Subcutaneous abdominal adipose tissue (tissue), 5 donors: ENCODE results near the gene IL17RC.

Source experiments
- H3K27ac ChIP-seq: one replicate; pipeline ENCODE4 v1.7.0; 2013; ENCODE audit warnings: low read depth, mild to moderate bottlenecking, inconsistent platforms, low read length, moderate library complexity
- H3K27me3 ChIP-seq, 5 donors: one replicate each; pipeline ENCODE4 v1.7.0; 2013; ENCODE audit warnings: low read length in 5 of 5, inconsistent platforms in 1 of 5; ENCODE audit not compliant: control insufficient read depth in 5 of 5, insufficient read depth in 4 of 5
- H3K36me3 ChIP-seq, 5 donors: one replicate each; pipeline ENCODE4 v1.7.0; 2013; ENCODE audit warnings: low read length in 5 of 5; ENCODE audit not compliant: control insufficient read depth in 5 of 5, insufficient read depth in 5 of 5
- H3K4me1 ChIP-seq, 5 donors: one replicate each; pipeline ENCODE4 v1.7.0; 2013; ENCODE audit warnings: low read length in 5 of 5, mild to moderate bottlenecking in 3 of 5, moderate library complexity in 1 of 5; ENCODE audit not compliant: control insufficient read depth in 5 of 5, insufficient read depth in 5 of 5
- H3K4me3 ChIP-seq, 5 donors: one replicate each; pipeline ENCODE4 v1.7.0; 2013; ENCODE audit warnings: low read length in 5 of 5, low read depth in 1 of 5
- H3K9ac ChIP-seq, 5 donors: one replicate each; pipeline ENCODE4 v1.7.0; 2013; ENCODE audit warnings: low read length in 5 of 5, mild to moderate bottlenecking in 4 of 5, moderate library complexity in 3 of 5
- H3K9me3 ChIP-seq, 5 donors: one replicate each; pipeline ENCODE4 v1.7.0; 2013; ENCODE audit warnings: low read length in 5 of 5; ENCODE audit not compliant: control insufficient read depth in 5 of 5
- donor health status: healthy.
- donor health status: healthy.
- donor health status: healthy.
- donor health status: healthy.
- donor health status: healthy.

IL17RC gene

DNA sequence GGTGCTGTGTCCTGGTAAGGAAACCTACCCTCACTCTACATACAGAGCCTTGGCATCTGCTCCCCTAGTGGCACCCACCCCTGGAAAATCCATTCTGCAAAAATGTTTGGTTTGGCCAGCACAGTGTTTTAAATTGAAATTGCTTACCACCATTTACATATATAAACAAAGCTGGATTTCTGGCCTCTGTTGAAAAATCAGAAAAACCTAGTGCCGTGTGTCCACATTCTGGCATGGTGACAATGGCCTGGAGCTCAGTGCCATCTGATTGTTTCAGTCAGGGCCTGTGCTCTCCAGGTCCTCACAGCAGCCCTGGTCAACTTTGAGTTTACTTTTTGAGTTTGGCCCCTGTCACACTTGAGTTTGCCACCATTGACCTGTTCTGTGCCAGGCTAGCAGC is 2.9 kb upstream of the IL17RC start:
- Histone ChIP-seq H3K36me3 (peaks cover 0 to 25% (median 7%) of the 10 kb centered on the region in 5 donors), H3K9ac (peak overlapping the region in 4 of 5 donors; percentile 10 to 68 (median 44)), H3K4me3 (no peak overlapping the region), H3K9me3 (no peaks in the 10 kb centered on the region), H3K27ac (peak overlapping the region; percentile 95), H3K4me1 (peaks cover 12 to 48% (median 43%) of the 10 kb centered on the region in 5 donors), H3K27me3 (no peaks in the 10 kb centered on the region)

DNA sequence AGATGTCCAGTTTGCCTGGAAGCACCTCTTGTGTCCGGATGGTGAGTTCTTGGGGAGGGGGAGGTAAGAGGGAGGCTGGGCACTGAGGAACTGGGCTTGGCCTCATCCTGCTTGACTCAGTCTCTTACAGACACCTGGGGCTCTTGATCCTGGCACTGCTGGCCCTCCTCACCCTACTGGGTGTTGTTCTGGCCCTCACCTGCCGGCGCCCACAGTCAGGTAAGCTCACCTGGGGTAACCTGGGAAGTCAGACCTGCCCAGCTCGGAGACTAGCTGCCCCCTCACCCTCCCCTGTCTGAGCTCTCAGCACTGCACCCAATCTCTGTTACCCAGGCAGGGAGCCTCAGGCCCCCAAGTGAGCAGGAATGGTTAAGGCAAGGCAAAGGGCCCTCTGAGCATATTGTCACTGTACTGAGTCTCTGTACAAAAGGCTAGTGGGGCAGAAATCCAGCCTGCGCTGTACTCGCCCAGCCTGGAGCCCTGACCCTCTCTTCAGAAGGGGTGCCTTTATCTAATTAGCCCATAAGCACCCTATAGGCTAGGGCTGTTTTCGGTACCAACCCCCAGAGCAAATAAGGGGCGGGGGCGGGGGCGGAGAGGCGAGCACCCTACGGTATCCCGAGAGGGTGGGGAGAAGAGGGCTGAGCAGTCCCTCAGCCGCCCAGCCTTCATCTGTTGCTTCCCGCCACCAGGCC is 2.2 kb upstream of the IL17RC start:
- Histone ChIP-seq H3K36me3 (peaks cover 0 to 19% (median 3%) of the 10 kb centered on the region in 5 donors), H3K27me3 (no peaks in the 10 kb centered on the region), H3K4me3 (peak overlapping the region; percentile 63 to 76 (median 69)), H3K27ac (peak overlapping the region; percentile 95), H3K9me3 (no peaks in the 10 kb centered on the region), H3K4me1 (peaks cover 12 to 48% (median 43%) of the 10 kb centered on the region in 5 donors), H3K9ac (peak overlapping the region in 4 of 5 donors; percentile 56 to 68 (median 62))

- peak overlapping the region; percentile 48 to 73 (median 62) for H3K9ac ChIP-seq
- H3K36me3 ChIP-seq, result peaks cover 0 to 25% (median 7%) of the 10 kb centered on the region in 5 donors
- peak overlapping the region; percentile 63 to 76 (median 69) for H3K4me3 ChIP-seq
- H3K27ac ChIP-seq, result peak overlapping the region; percentile 95
- H3K9me3 ChIP-seq, result no peaks in the 10 kb centered on the region
- H3K27me3 ChIP-seq, result no peaks in the 10 kb centered on the region
- peaks cover 12 to 48% (median 43%) of the 10 kb centered on the region in 5 donors for H3K4me1 ChIP-seq
Observed at GRCh38 chr3:9915254-9916141, 1.4 kb upstream of the IL17RC start.

DNA sequence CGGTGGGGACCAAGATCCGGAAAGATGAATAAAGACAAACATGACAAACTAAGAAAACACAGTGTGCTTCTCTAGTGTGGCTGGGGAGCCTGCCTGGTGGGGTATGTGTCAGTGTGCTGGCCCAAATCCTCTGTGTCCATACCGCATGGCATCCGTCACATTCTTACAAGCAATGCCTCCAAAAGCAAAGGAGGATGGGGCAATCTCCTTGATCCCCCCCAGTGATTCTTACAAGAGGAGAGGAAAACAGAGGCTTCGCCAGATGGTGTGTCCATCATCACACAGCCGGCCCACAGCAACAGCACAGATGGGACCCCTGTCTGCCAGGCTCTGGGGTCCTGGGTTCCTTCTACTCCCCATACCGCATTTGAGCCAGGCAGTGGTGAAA is 558 bp upstream of the IL17RC start:
- Histone ChIP-seq H3K27me3 (no peaks in the 10 kb centered on the region), H3K9me3 (no peaks in the 10 kb centered on the region), H3K4me1 (peaks cover 12 to 48% (median 43%) of the 10 kb centered on the region in 5 donors), H3K9ac (peak overlapping the region; percentile 51 to 85 (median 71)), H3K27ac (peak overlapping the region; percentile 95), H3K36me3 (peaks cover 0 to 19% (median 5%) of the 10 kb centered on the region in 5 donors), H3K4me3 (peak overlapping the region; percentile 67 to 82 (median 76))

GRCh38 chr3:9917820-9918219 is 922 bp downstream of the IL17RC start:
- Histone ChIP-seq H3K4me3 (peak overlapping the region in 2 of 5 donors; percentile 77 to 82), H3K27me3 (no peaks in the 10 kb centered on the region), H3K9ac (peak overlapping the region in 4 of 5 donors; percentile 62 to 85 (median 81)), H3K27ac (peak overlapping the region; percentile 95), H3K4me1 (peaks cover 12 to 48% (median 43%) of the 10 kb centered on the region in 5 donors), H3K36me3 (peaks cover 0 to 10% (median 5%) of the 10 kb centered on the region in 5 donors), H3K9me3 (no peaks in the 10 kb centered on the region)

- no peaks in the 10 kb centered on the region for H3K27me3 ChIP-seq
- peak overlapping the region in 1 of 5 donors; percentile 85 for H3K9ac ChIP-seq
- no peak overlapping the region for H3K4me3 ChIP-seq
- peaks cover 0 to 11% (median 6%) of the 10 kb centered on the region in 5 donors for H3K36me3 ChIP-seq
- no peaks in the 10 kb centered on the region for H3K9me3 ChIP-seq
- peaks cover 12 to 46% (median 43%) of the 10 kb centered on the region in 5 donors for H3K4me1 ChIP-seq
- no peak overlapping the region for H3K27ac ChIP-seq
Observed at GRCh38 chr3:9918261-9919038, 1.6 kb downstream of the IL17RC start.

GRCh38 chr3:9928158-9928557 is 11.3 kb downstream of the IL17RC start:
- Histone ChIP-seq H3K27ac (no peak overlapping the region), H3K9me3 (no peaks in the 10 kb centered on the region), H3K9ac (no peak overlapping the region), H3K36me3 (peaks cover 2 to 43% (median 21%) of the 10 kb centered on the region in 5 donors), H3K4me3 (no peak overlapping the region), H3K27me3 (no peaks in the 10 kb centered on the region), H3K4me1 (peaks cover 0 to 14% (median 9%) of the 10 kb centered on the region in 5 donors)

GRCh38 chr3:9930804-9931418 is 14.0 kb downstream of the IL17RC start:
- H3K9ac ChIP-seq, result no peak overlapping the region
- no peaks in the 10 kb centered on the region for H3K9me3 ChIP-seq
- H3K4me3 ChIP-seq, result no peak overlapping the region
- H3K27ac ChIP-seq, result no peak overlapping the region
- no peaks in the 10 kb centered on the region for H3K27me3 ChIP-seq
- H3K36me3 ChIP-seq, result peaks cover 2 to 29% (median 14%) of the 10 kb centered on the region in 5 donors
- H3K4me1 ChIP-seq, result peaks cover 5 to 32% (median 30%) of the 10 kb centered on the region in 5 donors

DNA sequence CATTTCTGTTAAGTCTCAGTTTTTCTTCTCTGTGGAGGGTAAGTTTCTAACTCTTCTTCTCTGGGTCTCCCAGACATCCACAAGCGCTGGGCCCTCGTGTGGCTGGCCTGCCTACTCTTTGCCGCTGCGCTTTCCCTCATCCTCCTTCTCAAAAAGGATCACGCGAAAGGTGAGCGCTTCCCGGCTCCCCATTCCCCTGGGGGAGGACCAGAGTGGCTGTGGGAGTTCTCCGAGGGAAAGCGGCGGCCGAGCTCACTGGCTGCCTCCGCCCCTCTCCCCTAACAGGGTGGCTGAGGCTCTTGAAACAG is 15.6 kb downstream of the IL17RC start:
- H3K36me3 ChIP-seq, result peaks cover 5 to 39% (median 15%) of the 10 kb centered on the region in 5 donors
- peak overlapping the region; percentile 67 to 93 (median 70) for H3K9ac ChIP-seq
- peak overlapping the region; percentile 89 for H3K27ac ChIP-seq
- no peaks in the 10 kb centered on the region for H3K27me3 ChIP-seq
- no peaks in the 10 kb centered on the region for H3K9me3 ChIP-seq
- H3K4me1 ChIP-seq, result peaks cover 5 to 37% (median 32%) of the 10 kb centered on the region in 5 donors
- peak overlapping the region in 4 of 5 donors; percentile 81 to 92 (median 86) for H3K4me3 ChIP-seq
